Subcutaneous adipose tissue (tissue), 4 donors: ENCODE results near the gene LALBA. TPM values are rescaled to one million over a fixed set of nuclear protein-coding genes. Genes with fewer than 3 reads are reported as not detected.

Experiments used
- total RNA-seq, 4 donors: library from RNA; depleted of rRNA; stranded (reverse); fragments of >200 nt; gene quantifications; one replicate each; pipeline ENCODE4 v1.1.0, GENCODE V29; 2016
- TF ChIP-seq, protein P1 (sequence below): fragments of 450-650 bp; IDR thresholded peaks from one replicate; pipeline ENCODE4 v1.5.1; 2016; ENCODE audit warnings: low read depth, mild to moderate bottlenecking, control low read depth, antibody characterized with exemption, moderate library complexity

Gene LALBA
- total RNA-seq: not detected

DNA sequence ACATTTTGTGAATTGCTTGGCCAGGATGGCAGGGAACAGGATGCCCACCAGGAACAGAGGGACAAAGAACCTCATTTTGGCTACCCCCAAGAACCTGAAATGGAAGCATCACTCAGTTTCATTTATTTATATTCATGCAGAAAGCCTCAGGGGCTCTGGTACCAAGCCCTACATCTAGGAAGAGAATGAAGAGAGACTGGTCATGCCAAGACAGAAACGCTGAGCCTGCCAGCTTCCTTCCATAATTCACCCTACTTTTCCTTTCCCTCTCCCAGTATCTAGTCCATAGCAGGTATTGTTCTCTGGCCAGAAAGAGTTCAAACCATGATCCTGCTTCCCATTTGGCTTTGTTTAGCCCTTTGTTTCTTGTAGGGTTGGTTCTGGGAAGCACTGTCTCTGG lies at the start of gene LALBA:
Gene LALBA (minus strand): TSS at position 101 of the 400 bp plus-strand sequence. CDS start 26 bp downstream, at position 75.
- TF ChIP-seq, protein P1, sequence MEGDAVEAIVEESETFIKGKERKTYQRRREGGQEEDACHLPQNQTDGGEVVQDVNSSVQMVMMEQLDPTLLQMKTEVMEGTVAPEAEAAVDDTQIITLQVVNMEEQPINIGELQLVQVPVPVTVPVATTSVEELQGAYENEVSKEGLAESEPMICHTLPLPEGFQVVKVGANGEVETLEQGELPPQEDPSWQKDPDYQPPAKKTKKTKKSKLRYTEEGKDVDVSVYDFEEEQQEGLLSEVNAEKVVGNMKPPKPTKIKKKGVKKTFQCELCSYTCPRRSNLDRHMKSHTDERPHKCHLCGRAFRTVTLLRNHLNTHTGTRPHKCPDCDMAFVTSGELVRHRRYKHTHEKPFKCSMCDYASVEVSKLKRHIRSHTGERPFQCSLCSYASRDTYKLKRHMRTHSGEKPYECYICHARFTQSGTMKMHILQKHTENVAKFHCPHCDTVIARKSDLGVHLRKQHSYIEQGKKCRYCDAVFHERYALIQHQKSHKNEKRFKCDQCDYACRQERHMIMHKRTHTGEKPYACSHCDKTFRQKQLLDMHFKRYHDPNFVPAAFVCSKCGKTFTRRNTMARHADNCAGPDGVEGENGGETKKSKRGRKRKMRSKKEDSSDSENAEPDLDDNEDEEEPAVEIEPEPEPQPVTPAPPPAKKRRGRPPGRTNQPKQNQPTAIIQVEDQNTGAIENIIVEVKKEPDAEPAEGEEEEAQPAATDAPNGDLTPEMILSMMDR: no peak

DNA sequence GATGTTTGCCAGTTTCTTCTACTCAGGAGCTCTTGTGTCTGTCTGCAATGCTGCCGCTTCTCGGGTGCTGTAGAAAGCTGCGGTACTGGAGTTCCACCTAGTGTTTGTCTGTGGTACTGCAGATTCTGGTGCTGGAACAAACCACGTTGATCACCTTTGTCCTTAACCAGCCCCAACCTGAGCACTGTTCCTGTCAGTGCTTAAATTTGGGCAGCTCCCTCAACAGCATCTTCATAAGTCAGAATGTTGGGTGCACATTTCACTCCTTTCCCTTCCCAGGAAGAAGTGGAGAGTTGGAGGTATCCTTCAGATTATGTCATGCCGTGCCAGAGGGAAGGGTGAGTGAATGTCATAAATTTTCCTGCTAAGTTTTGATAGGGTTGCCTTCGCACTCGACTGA lies 48.7 kb upstream of the LALBA start:
- TF ChIP-seq, protein P1: no peak

DNA sequence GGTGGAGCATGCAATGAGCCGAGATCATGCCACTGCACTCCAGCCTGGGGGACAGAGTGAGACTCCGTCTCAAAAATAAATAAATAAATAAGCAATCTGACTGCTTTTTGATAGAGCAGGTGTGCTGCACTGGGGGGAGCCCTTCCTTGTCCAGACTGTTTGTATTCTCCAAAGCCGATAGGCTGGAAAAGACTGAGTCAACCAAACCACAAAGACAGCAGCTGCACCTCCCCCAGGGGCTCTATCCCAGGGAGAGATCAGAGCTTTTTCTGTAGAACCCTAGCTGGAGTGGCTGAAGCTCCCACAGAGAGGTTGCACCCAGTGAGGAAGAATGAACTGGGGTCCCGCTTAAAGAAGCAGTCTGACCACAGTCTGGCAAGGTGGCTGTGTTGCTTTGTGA lies 45.8 kb upstream of the LALBA start:
- TF ChIP-seq, protein P1: no peak

DNA sequence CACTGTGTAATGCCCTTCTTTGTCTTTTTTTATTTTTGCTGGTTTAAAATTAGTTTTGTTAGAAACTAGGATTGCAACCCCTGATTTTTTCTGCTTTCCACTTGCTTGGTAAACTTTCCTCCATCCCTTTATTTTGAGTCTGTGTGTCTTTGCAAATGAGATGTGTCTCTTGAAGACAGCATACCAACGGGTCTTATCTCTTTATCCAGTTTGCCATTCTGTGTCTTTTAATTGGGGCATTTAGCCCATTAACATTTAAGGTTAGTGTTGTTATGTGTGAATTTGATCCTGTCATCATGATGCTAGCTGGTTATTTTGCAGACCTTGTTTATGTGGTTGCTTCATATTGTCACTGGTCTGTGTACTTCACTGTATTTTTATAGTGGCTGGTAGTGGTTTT lies 43.5 kb upstream of the LALBA start:
- TF ChIP-seq, protein P1: no peak

DNA sequence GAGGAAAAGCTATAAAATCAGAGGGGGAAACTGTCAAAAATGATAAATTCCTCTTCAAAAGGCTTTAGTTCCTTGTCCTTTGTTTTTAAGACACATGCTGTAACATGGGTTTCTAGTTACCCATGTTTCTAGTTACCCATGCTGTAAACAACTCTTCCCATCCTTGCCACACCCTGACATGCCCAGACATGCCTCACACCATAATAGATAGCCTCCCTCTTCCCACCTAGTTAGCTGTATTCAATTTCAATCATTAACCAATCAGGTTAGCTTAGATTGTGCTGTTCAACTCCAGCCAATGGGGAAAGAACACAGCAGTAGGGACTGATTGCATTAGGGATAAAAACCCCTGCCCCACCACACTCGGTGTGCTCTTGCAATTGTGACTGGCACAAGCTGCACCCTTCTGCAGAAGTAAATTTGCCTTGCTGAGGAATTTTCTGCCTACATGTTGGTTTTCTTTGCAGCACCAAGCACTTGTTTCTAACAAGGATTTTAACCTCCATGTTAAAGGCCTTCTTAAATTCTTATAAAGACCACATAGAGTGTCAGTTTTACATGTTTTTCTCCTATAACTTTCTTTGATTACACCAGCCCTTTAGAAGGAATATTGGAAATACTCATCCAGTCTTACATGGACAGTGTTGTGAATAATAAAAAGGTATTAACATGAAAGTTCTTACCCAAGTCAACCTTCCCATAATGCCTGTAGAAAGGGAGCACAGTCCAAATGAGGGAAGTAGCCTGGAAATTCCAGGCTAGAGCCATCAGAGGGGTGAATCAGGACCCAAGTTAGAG lies 32.5 kb upstream of the LALBA start:
- TF ChIP-seq, protein P1: no peak

DNA sequence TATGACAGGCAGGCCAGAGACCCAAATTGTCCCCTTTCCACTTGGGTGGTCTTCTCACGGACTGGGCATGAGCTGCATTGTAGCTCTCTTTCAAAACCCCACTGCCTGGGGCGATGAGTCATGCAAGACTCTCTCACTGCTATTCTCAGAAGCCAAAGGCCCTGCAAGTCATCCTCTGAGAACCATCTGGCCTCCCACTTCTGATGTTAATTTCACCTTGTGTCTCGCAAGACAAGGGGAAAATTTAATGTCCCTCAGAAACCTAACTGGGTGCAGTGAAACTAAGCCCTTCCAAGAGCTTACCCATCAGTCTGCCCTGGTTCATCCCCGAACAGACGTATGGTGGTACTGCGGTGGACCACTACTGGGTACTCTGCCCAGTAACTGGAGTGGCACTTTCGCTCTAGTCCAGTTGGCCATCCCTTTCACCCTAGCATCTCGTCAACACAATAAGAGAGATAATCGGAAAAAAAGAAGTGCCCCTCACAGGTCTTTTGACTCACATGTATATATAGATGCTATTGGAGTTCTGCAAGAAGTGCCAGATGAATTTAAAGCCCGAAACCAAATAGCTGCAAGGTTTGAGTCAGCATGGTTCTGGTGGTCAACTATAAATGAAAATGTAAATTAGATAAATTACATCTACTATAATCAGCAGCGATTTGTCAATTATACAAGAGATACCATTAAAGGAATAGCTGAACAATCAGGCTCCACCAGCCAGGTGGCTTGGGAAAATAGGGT lies 31.3 kb upstream of the LALBA start:
- TF ChIP-seq, protein P1: no peak

DNA sequence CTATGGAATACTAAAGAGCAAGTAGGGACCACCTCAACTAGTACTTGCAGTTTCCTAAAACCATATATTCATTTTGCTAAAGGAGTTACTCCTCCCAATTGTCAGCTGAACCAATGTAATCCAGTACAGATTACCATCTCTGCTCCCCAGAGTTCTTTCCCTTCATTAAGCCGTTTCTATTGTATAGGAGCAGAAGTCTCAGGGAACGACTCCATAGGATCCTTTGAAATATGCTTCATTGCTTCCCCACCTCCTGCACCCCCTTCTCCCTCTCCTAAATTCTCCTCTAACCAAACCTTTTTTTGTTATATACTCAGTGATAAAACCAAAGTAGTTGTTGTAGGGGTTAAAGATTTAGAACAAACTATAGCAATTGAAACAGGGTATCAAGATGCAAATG lies 30.7 kb upstream of the LALBA start:
- TF ChIP-seq, protein P1: no peak
